Chondrocyte (in vitro differentiated cells): Measurements from ENCODE around the gene TMEM156. TPM values are rescaled to one million over a fixed set of nuclear protein-coding genes. Genes with fewer than 3 reads are reported as not detected.

Experiments
- DNase-seq: peaks from one replicate; pipeline ENCODE4 v3.0.0; 2021; ENCODE audit warnings: mixed read lengths, low spot score
- H3K27ac Mint-ChIP-seq: one replicate; pipeline ENCODE4 v1.8.0; 2021; ENCODE audit warnings: mild to moderate bottlenecking, moderate library complexity, mixed read lengths; ENCODE audit not compliant: unreplicated experiment
- H3K27me3 Mint-ChIP-seq: 2 replicates; pipeline ENCODE4 v1.8.0; 2021; ENCODE audit warnings: low read depth, mixed read lengths
- H3K36me3 Mint-ChIP-seq: 2 replicates; pipeline ENCODE4 v1.8.0; 2021; ENCODE audit warnings: low read depth, mixed read lengths
- H3K4me1 Mint-ChIP-seq: 2 replicates; pipeline ENCODE4 v1.8.0; 2021; ENCODE audit warnings: low read depth, mild to moderate bottlenecking, mixed read lengths
- H3K4me3 Mint-ChIP-seq: one replicate; pipeline ENCODE4 v1.8.0; 2021; ENCODE audit warnings: mild to moderate bottlenecking, moderate library complexity, mixed read lengths; ENCODE audit not compliant: unreplicated experiment
- H3K9me3 Mint-ChIP-seq: 2 replicates; pipeline ENCODE4 v1.8.0; 2021; ENCODE audit warnings: low read depth, mixed read lengths
- CTCF ChIP-seq: fragments of 200-600 bp; sonication (generic); IDR thresholded peaks from 2 replicates; pipeline ENCODE4 v1.5.0; 2021; ENCODE audit warnings: antibody characterized with exemption, mild to moderate bottlenecking, moderate library complexity
- total RNA-seq: library from RNA; stranded (reverse); gene quantifications from 3 replicates; pipeline ENCODE4 v1.2.1, GENCODE V29; 2021

Gene TMEM156
- total RNA-seq, 1 donor from 2014 or later = 0.32 TPM

DNA sequence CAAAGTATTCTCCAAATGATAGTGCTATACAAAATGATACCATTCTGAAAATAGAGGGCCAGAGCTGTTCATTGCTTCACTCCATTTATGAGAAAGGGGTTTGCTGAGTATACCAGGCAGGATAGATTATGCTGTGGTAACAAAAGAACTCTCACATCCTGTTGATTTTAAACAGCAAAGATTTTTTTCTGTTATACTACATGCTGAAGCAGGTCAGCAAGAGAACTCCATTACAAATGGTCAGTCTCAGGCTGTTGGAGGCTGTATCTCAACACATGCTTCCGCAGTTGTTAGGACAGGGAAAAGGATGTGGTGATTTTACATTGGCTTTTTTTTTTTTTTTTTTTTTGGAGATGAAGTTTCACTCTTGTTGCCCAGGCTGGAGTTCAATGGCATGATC lies 16.1 kb upstream of the TMEM156 start:
- Mint-ChIP-seq H3K27ac (peak overlapping the region; percentile 69), H3K36me3 (no peaks in the 10 kb centered on the region), H3K4me3 (no peak overlapping the region), H3K9me3 (no peaks in the 10 kb centered on the region), H3K27me3 (no peaks in the 10 kb centered on the region), H3K4me1 (peaks cover 42% of the 10 kb centered on the region)
- no peak for DNase-seq
- no peak for TF ChIP-seq CTCF

GRCh38 chr4:39047681-39048080 lies 15.5 kb upstream of the TMEM156 start:
- peak overlapping the region; percentile 20 for H3K4me3 Mint-ChIP-seq

GRCh38 chr4:39046249-39046648 lies 14.0 kb upstream of the TMEM156 start:
- Mint-ChIP-seq H3K27me3 (no peaks in the 10 kb centered on the region), H3K36me3 (no peaks in the 10 kb centered on the region), H3K4me3 (peak overlapping the region; percentile 96), H3K27ac (peak overlapping the region; percentile 95), H3K9me3 (no peaks in the 10 kb centered on the region), H3K4me1 (peaks cover 53% of the 10 kb centered on the region)
- no peak for DNase-seq
- TF ChIP-seq CTCF = no peak

More at GRCh38 chr4:39047681-39048080, 15.5 kb upstream of the TMEM156 start:
- no peaks in the 10 kb centered on the region for H3K36me3 Mint-ChIP-seq
- H3K27ac Mint-ChIP-seq = peak overlapping the region; percentile 69
- no peaks in the 10 kb centered on the region for H3K27me3 Mint-ChIP-seq
- no peak for TF ChIP-seq CTCF
- DNase-seq = no peak
- H3K4me1 Mint-ChIP-seq = peaks cover 47% of the 10 kb centered on the region
- no peaks in the 10 kb centered on the region for H3K9me3 Mint-ChIP-seq

DNA sequence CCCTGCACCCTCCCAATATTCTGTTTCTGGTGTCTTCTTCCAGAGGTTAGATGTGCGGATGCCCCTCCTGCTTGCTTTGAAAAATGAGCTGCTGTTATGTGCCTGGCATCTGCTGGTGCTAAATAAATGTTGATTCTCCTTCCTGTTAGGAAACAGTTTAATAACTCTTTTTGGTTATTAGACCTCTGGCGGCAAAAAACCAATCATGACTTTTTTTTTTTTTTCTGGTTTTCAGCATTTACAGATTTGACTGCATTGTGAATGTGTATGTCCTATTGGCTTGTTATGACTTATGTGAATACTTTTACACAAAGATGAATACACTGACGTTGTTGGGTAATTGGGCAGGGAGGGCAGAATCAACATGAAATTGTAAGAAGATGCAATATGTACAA lies 13.6 kb upstream of the TMEM156 start:
- DNase-seq = no peak
- peaks cover 53% of the 10 kb centered on the region for H3K4me1 Mint-ChIP-seq
- peak; percentile 29 for TF ChIP-seq CTCF
- no peaks in the 10 kb centered on the region for H3K36me3 Mint-ChIP-seq
- peak overlapping the region; percentile 96 for H3K4me3 Mint-ChIP-seq
- peak overlapping the region; percentile 95 for H3K27ac Mint-ChIP-seq
- H3K27me3 Mint-ChIP-seq = no peaks in the 10 kb centered on the region
- no peaks in the 10 kb centered on the region for H3K9me3 Mint-ChIP-seq

- Mint-ChIP-seq H3K4me3 (peak overlapping the region; percentile 96), H3K27ac (peak overlapping the region; percentile 95), H3K27me3 (no peaks in the 10 kb centered on the region), H3K9me3 (no peaks in the 10 kb centered on the region), H3K4me1 (peaks cover 53% of the 10 kb centered on the region), H3K36me3 (no peaks in the 10 kb centered on the region)
- TF ChIP-seq CTCF = no peak
- DNase-seq = no peak
Observed at GRCh38 chr4:39044956-39045826, 13.0 kb upstream of the TMEM156 start.
